Prostate gland (tissue), 2 donors: ENCODE measurements around the gene TAS2R16. TPM values are rescaled to one million over a fixed set of nuclear protein-coding genes. Genes with fewer than 3 reads are reported as not detected.

ENCODE experiments used
- DNase-seq: peaks from one replicate; pipeline ENCODE4 v3.0.0-alpha.2; 2019; ENCODE audit warnings: low spot score
- H3K27ac ChIP-seq, 2 donors: fragments of 200-600 bp; sonication (generic); 2 replicates each; pipeline ENCODE4 v1.5.1; 2017 to 2019
- H3K27me3 ChIP-seq: fragments of 200-600 bp; sonication (generic); replicated peaks from 2 replicates; pipeline ENCODE4 v1.5.1; 2019; ENCODE audit not compliant: insufficient read depth
- H3K36me3 ChIP-seq, 2 donors: fragments of 200-600 bp; sonication (generic); 1 replicate in 1 of 2; 2 replicates in 1 of 2; pipeline versions ENCODE4 v1.5.1 to v1.8.1; 2017 to 2019
- H3K4me1 ChIP-seq: fragments of 200-600 bp; sonication (generic); replicated peaks from 2 replicates; pipeline ENCODE4 v1.5.1; 2019
- H3K4me3 ChIP-seq, 2 donors: fragments of 200-600 bp; sonication (generic); 2 replicates each; pipeline ENCODE4 v1.5.1; 2017 to 2019
- H3K9me3 ChIP-seq: fragments of 200-600 bp; sonication (generic); 2 replicates; pipeline ENCODE4 v1.5.1; 2017
- POLR2A ChIP-seq: fragments of 450-650 bp; IDR thresholded peaks from one replicate; pipeline ENCODE4 v1.6.1; 2016; ENCODE audit warnings: antibody characterized with exemption, mild to moderate bottlenecking
- POLR2AphosphoS5 ChIP-seq: sonication (generic); formaldehyde crosslinking; IDR thresholded peaks from one replicate; pipeline ENCODE4 v1.6.1; 2017; ENCODE audit warnings: antibody characterized with exemption
- WGBS: methylation state at CpG from one replicate; pipeline ENCODE4 v1.1.5; 2018; 5-methylcytosine and 5-hydroxymethylcytosine counted together
- intact Hi-C: fragments of 100-400 bp; cut with DNase I; formaldehyde crosslinking; loops from one replicate; pipeline ENCODE4 v1.14.2; 2022
- total RNA-seq, 2 donors: library from RNA; depleted of rRNA; stranded (reverse); fragments of >200 nt; gene quantifications; one replicate each; pipeline ENCODE4 v1.1.0, GENCODE V29; 2016
- TF ChIP-seq, protein P1 (sequence below), 4 experiments: fragments of 200-600 bp in 2 of 4; fragments of 450-650 bp in 2 of 4; sonication (generic) in 2 of 4; IDR thresholded peaks; 1 replicate in 3 of 4; 2 replicates in 1 of 4; pipeline ENCODE4 v1.5.1; 2016 to 2019; ENCODE audit warnings: antibody characterized with exemption in 4 of 4, mild to moderate bottlenecking in 2 of 4, moderate library complexity in 2 of 4

TAS2R16 gene, protein sequence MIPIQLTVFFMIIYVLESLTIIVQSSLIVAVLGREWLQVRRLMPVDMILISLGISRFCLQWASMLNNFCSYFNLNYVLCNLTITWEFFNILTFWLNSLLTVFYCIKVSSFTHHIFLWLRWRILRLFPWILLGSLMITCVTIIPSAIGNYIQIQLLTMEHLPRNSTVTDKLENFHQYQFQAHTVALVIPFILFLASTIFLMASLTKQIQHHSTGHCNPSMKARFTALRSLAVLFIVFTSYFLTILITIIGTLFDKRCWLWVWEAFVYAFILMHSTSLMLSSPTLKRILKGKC
- not detected for total RNA-seq

- H3K4me3 ChIP-seq = no peak within 1 kb of the TSS
- DNase-seq = no peak
- no peak for TF ChIP-seq POLR2AphosphoS5
- TF ChIP-seq, protein P1, sequence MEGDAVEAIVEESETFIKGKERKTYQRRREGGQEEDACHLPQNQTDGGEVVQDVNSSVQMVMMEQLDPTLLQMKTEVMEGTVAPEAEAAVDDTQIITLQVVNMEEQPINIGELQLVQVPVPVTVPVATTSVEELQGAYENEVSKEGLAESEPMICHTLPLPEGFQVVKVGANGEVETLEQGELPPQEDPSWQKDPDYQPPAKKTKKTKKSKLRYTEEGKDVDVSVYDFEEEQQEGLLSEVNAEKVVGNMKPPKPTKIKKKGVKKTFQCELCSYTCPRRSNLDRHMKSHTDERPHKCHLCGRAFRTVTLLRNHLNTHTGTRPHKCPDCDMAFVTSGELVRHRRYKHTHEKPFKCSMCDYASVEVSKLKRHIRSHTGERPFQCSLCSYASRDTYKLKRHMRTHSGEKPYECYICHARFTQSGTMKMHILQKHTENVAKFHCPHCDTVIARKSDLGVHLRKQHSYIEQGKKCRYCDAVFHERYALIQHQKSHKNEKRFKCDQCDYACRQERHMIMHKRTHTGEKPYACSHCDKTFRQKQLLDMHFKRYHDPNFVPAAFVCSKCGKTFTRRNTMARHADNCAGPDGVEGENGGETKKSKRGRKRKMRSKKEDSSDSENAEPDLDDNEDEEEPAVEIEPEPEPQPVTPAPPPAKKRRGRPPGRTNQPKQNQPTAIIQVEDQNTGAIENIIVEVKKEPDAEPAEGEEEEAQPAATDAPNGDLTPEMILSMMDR (IDR thresholded peaks at IDR 0.05) = no peak
- H3K4me1 ChIP-seq = no peaks in the 10 kb centered on the region
- intact Hi-C loops = no loop called here
- H3K27me3 ChIP-seq = no peaks in the 10 kb centered on the region
- no peak within 1 kb of the TSS for H3K27ac ChIP-seq
- no peaks in the 10 kb centered on the region for H3K36me3 ChIP-seq
- no peaks in the 10 kb centered on the region for H3K9me3 ChIP-seq
Measured at GRCh38 chr7:122995600-122995999, at the start of gene TAS2R16. Gene TAS2R16, minus strand, starts transcription at chr7:122995700. Its CDS starts 66 bp downstream, at chr7:122995634.

DNA sequence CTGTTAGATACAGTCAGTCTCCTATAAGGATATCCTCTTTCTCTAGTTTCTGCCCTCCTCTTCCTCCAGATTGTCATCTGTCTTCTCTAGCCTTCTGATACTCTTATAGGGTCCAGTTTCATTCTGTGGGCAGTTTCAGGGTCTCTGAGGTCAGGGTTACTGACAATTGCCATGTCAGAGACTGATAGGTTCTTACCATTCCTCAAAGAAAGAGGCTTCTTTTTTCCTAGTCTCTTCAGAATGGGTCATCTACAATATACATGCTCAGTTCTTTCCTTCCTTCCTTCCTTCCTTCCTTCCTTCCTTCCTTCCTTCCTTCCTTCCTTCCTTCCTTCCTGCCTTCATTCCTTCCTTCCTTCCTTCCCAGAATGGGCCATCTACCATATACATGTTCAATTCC, 48.1 kb upstream of the TAS2R16 start:
- no peak for TF ChIP-seq POLR2AphosphoS5
- TF ChIP-seq, protein P1 (IDR thresholded peaks at IDR 0.05) = no peak
- TF ChIP-seq POLR2A = no peak
- H3K9me3 ChIP-seq = no peaks in the 10 kb centered on the region
- no peak overlapping the region for H3K27ac ChIP-seq
- intact Hi-C loops = no loop called here
- no peaks in the 10 kb centered on the region for H3K36me3 ChIP-seq
- no peaks in the 10 kb centered on the region for H3K27me3 ChIP-seq
- H3K4me3 ChIP-seq = no peak overlapping the region
- no peaks in the 10 kb centered on the region for H3K4me1 ChIP-seq
- DNase-seq = no peak

GRCh38 chr7:123041101-123041500, 45.6 kb upstream of the TAS2R16 start:
- Histone ChIP-seq H3K27me3 (no peaks in the 10 kb centered on the region), H3K4me1 (no peaks in the 10 kb centered on the region)

DNA sequence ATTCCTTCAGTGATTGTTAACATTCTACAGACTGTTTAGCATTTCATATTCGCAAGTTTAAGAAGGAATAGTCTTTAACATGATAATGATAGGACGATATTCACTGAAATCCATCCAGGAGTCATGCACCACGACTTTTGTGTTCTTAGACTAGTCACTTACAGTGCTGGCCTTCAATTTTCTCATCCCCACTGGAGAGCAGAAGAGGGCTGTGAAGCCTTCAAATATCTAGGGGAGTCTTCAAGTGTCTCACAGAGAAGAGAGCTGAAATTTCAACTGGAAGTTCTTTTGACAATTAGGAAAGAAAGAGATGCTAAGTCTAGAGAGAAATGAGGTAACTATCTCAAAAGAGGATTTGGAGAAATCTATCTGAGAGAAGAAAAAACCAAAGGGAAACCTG, 43.8 kb upstream of the TAS2R16 start:
- TF ChIP-seq, protein P1 (IDR thresholded peaks at IDR 0.05) = no peak
- no peak for TF ChIP-seq POLR2AphosphoS5
- no peak for TF ChIP-seq POLR2A
- H3K27me3 ChIP-seq = no peaks in the 10 kb centered on the region
- no peaks in the 10 kb centered on the region for H3K9me3 ChIP-seq
- H3K4me1 ChIP-seq = no peaks in the 10 kb centered on the region
- DNase-seq = no peak
- H3K4me3 ChIP-seq = no peak overlapping the region
- 55% methylated on average over 3 of the region's 3 CpGs for WGBS
- no peaks in the 10 kb centered on the region for H3K36me3 ChIP-seq
- no peak overlapping the region for H3K27ac ChIP-seq
- intact Hi-C loops = no loop called here

More at GRCh38 chr7:123041101-123041500, 45.6 kb upstream of the TAS2R16 start:
- Histone ChIP-seq H3K4me3 (no peak overlapping the region), H3K36me3 (no peaks in the 10 kb centered on the region), H3K9me3 (no peaks in the 10 kb centered on the region), H3K27ac (no peak overlapping the region)
- WGBS = 54% methylated on average over 1 of the region's 1 CpG
- DNase-seq = no peak
- TF ChIP-seq POLR2AphosphoS5 (no peak), POLR2A (no peak)
- TF ChIP-seq, protein P1 (IDR thresholded peaks at IDR 0.05) = no peak
- intact Hi-C loops = no loop called here

GRCh38 chr7:123034106-123034505, 38.6 kb upstream of the TAS2R16 start:
- Histone ChIP-seq H3K27ac (no peak overlapping the region), H3K36me3 (no peaks in the 10 kb centered on the region), H3K9me3 (no peaks in the 10 kb centered on the region), H3K4me3 (no peak overlapping the region), H3K27me3 (no peaks in the 10 kb centered on the region), H3K4me1 (no peaks in the 10 kb centered on the region)
- no peak for DNase-seq
- TF ChIP-seq POLR2AphosphoS5 (no peak), POLR2A (no peak)
- TF ChIP-seq, protein P1 (IDR thresholded peaks at IDR 0.05) = no peak
- WGBS = 91% methylated on average over 1 of the region's 1 CpG
- intact Hi-C loops = no loop called here
